ENCODE data around the gene DIP2C.

DIP2C gene

DNA sequence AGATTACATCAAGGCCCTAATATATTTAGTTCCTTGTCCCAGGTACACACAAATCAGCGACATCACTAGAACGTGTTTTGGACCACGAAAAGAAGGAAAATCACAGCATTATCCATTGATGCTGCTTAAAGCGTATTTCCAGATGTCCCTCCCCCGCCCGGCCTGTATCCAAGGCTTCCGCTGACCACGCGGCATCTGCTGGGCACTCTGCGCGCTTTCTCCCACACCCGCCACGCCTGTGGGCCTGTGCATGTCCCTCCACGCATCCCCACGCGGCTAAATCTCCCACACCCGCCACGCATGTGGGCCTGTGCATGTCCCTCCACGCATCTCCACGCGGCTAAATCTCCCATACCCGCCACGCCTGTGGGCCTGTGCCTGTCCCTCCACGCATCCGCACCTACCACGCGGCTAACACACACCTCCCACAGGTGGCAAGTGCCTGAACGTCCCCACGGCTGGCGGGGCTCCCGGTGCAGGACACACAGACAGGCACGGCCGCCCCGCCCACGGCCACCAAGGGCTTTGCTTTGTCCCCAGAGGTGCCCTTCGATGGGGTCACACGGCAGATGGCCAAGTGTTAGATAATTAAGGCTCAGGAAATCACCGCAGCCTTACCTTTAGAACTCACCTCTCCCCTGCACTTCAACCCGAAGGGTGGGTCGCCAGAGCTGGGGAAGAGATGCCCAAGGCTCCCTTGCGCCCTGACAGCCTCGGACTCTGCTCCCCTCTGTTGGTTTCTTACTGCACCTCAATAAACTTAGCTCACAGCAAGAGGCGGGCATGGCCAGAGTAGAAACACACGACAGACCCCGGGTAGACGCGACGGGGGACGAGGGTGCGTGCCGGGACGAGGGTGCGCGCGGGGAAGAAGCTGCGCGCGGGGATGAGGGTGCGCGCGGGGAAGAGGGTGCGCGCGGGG, 49.5 kb downstream of the DIP2C start:
- H3K27ac ChIP-seq, result no peak overlapping the region
- H3K9me3 ChIP-seq (ENCODE audit: severe bottlenecking), result no peaks in the 10 kb centered on the region
- no peak overlapping the region for H3K4me3 ChIP-seq (ENCODE audit: low read depth, low read length)
- H3K36me3 ChIP-seq, result no peaks in the 10 kb centered on the region
- TF ChIP-seq, protein P1, sequence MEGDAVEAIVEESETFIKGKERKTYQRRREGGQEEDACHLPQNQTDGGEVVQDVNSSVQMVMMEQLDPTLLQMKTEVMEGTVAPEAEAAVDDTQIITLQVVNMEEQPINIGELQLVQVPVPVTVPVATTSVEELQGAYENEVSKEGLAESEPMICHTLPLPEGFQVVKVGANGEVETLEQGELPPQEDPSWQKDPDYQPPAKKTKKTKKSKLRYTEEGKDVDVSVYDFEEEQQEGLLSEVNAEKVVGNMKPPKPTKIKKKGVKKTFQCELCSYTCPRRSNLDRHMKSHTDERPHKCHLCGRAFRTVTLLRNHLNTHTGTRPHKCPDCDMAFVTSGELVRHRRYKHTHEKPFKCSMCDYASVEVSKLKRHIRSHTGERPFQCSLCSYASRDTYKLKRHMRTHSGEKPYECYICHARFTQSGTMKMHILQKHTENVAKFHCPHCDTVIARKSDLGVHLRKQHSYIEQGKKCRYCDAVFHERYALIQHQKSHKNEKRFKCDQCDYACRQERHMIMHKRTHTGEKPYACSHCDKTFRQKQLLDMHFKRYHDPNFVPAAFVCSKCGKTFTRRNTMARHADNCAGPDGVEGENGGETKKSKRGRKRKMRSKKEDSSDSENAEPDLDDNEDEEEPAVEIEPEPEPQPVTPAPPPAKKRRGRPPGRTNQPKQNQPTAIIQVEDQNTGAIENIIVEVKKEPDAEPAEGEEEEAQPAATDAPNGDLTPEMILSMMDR (IDR thresholded peaks at IDR 0.05; ENCODE audit: low read depth, low read length), result no peak
- no peaks in the 10 kb centered on the region for H3K27me3 ChIP-seq (ENCODE audit: insufficient read depth, low read depth, severe bottlenecking)
- no peak for DNase-seq

DNA sequence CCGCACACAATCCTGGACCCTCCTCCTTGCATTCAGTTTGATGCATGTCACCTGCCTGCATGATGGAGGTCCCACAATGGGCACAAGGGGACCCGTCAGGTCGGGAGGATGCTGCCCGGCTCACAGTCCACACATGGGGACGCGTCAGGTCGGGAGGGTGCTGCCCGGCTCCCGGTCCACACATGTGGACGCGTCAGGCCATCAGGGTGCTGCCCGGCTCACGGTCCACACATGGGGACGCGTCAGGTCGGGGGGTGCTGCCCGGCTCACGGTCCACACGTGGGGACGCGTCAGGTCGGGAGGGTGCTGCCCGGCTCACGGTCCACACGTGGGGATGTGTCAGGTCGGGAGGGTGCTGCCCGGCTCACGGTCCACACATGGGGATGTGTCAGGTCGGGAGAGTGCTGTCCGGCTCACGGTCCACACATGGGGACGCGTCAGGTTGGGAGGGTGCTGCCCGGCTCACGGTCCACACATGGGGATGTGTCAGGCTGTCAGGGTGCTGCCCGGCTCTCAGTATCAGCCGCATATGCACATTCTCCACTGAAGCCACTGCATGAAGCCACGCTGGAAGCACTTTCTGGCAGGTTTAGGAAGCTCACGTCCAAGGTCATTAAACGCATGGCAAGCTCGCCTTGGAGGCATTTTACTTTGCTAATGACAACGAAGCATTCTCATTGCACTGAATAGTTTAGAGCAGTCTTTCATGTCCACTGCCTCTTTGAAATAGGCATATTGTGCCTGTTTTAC, 50.3 kb downstream of the DIP2C start:
- TF ChIP-seq, protein P1 (IDR thresholded peaks at IDR 0.05; ENCODE audit: low read depth, low read length), result no peak
- Histone ChIP-seq H3K27ac (no peak overlapping the region), H3K36me3 (no peaks in the 10 kb centered on the region), H3K9me3 (ENCODE audit: severe bottlenecking) (no peaks in the 10 kb centered on the region), H3K27me3 (ENCODE audit: insufficient read depth, low read depth, severe bottlenecking) (no peaks in the 10 kb centered on the region), H3K4me3 (ENCODE audit: low read depth, low read length) (no peak overlapping the region)
- no peak for DNase-seq

DNA sequence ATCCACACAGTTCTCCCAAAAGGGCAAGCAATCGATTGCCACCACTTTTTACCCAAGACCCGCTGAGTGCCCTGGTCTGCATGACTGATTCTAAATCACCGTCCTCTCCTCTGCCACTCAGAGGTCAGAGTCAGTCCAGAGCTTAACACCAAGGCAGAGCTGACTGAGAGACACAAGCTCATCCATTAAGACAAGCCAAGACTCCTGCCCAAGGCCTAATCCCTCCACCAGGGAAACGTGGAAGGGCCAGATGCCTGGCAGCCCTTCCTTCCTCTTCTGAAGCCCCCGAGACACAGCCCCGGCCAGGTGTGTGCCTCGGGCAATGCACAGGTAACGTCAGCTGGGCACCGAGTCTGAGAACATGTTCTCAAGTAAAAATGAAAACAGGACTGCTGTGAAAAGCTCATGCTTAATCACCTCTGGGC, 51.7 kb downstream of the DIP2C start:
- no peak overlapping the region for H3K4me3 ChIP-seq (ENCODE audit: low read depth, low read length)
- DNase-seq, result peak; percentile 55

DNA sequence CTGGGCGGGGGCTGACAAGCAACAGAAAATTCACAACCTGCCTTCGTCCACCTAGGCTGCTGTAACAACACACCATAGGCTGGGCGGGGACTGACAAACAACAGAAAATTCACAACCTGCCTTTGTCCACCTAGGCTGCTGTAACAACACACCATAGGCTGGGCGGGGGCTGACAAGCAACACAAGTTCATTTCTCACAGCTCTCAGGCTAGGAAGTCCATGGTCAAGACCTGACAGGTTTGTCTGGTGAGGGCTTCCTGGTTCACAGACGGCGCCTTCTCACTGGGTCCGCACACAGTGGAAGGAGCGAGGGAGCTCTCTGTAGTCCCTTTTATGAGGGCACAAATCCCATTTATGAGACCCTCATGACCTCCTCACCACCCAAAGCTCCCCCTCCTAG, 52.2 kb downstream of the DIP2C start:
- H3K36me3 ChIP-seq, result no peaks in the 10 kb centered on the region
- H3K27ac ChIP-seq, result no peak overlapping the region; the same call in 1 of the 2 replicates
- TF ChIP-seq, protein P1 (IDR thresholded peaks at IDR 0.05; ENCODE audit: low read depth, low read length), result no peak
- no peaks in the 10 kb centered on the region for H3K27me3 ChIP-seq (ENCODE audit: insufficient read depth, low read depth, severe bottlenecking)
- no peak for DNase-seq
- no peak overlapping the region for H3K4me3 ChIP-seq (ENCODE audit: low read depth, low read length)
- no peaks in the 10 kb centered on the region for H3K9me3 ChIP-seq (ENCODE audit: severe bottlenecking)

More for the DNA sequence above, 51.7 kb downstream of the DIP2C start:
- Histone ChIP-seq H3K36me3 (no peaks in the 10 kb centered on the region), H3K27me3 (ENCODE audit: insufficient read depth, low read depth, severe bottlenecking) (no peaks in the 10 kb centered on the region), H3K27ac (peak overlapping the region; percentile 16; the same call in 1 of the 2 replicates), H3K9me3 (ENCODE audit: severe bottlenecking) (no peaks in the 10 kb centered on the region)
- TF ChIP-seq, protein P1 (IDR thresholded peaks at IDR 0.05; ENCODE audit: low read depth, low read length), result no peak

DNA sequence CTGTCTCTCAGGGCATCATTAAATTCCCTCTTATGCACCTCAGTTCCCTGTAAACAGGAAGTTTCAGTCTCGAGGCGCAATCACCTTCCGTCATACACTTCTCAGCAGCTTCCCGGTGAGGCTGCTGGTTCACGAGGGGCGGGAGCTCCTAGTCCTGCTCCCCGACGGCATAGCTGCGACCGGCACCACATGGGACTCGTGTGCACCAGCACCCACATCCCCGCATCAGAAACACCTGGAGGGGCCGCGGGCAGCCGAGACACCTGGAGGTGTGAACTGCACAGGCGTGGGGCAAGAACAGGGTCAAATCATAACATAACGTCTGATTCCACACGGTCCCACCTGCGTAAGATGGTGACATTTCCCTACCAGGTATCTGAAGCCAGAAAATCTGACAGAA, 52.7 kb downstream of the DIP2C start:
- DNase-seq, result no peak
- Histone ChIP-seq H3K4me3 (ENCODE audit: low read depth, low read length) (no peak overlapping the region), H3K27me3 (ENCODE audit: insufficient read depth, low read depth, severe bottlenecking) (no peaks in the 10 kb centered on the region), H3K27ac (no peak overlapping the region), H3K9me3 (ENCODE audit: severe bottlenecking) (no peaks in the 10 kb centered on the region), H3K36me3 (no peaks in the 10 kb centered on the region)
- TF ChIP-seq, protein P1 (IDR thresholded peaks at IDR 0.05; ENCODE audit: low read depth, low read length), result no peak

All from WERI-Rb-1 (cell line).